IPS-20b (cell line): ENCODE results near the gene PSTPIP2.
"Not testable (repeated sequence)": the region's sequence is repeated elsewhere in the genome, so short reads cannot be mapped to it uniquely, and the experiment has no call there.

Experiments
- H3K27ac ChIP-seq: one replicate; pipeline ENCODE4 v1.5.1; 2013; ENCODE audit warnings: low read length
- H3K27me3 ChIP-seq: 2 replicates; pipeline ENCODE4 v1.6.1; 2013; ENCODE audit warnings: mild to moderate bottlenecking, low read length, inconsistent platforms; ENCODE audit not compliant: insufficient read depth
- H3K36me3 ChIP-seq: 2 replicates; pipeline ENCODE4 v1.6.1; 2013; ENCODE audit warnings: low read depth, mild to moderate bottlenecking, inconsistent platforms, low read length, moderate library complexity; ENCODE audit not compliant: insufficient read depth
- H3K4me1 ChIP-seq: 2 replicates; pipeline ENCODE4 v1.6.1; 2013; ENCODE audit warnings: mild to moderate bottlenecking, control low read depth, inconsistent platforms, low read length, moderate library complexity; ENCODE audit not compliant: insufficient read depth
- H3K4me3 ChIP-seq: 2 replicates; pipeline ENCODE4 v1.5.1; 2013; ENCODE audit warnings: mild to moderate bottlenecking, low read length, inconsistent platforms
- H3K9ac ChIP-seq: 2 replicates; pipeline ENCODE4 v1.6.1; 2013; ENCODE audit warnings: low read depth, mild to moderate bottlenecking, inconsistent platforms, low read length, moderate library complexity
- H3K9me3 ChIP-seq: 2 replicates; pipeline ENCODE4 v1.6.1; 2013; ENCODE audit warnings: mild to moderate bottlenecking, low read depth, low read length, inconsistent platforms; ENCODE audit not compliant: insufficient read depth

PSTPIP2 gene

GRCh38 chr18:45974088-45974536 is 97.9 kb downstream of the PSTPIP2 start:
- Histone ChIP-seq H3K4me1 (peaks cover 6% of the 10 kb centered on the region; the same call in 1 of the 2 replicates), H3K4me3 (no peak overlapping the region), H3K27me3 (peaks cover under 1% of the 10 kb centered on the region; the same call in 1 of the 2 replicates), H3K9me3 (no peaks in the 10 kb centered on the region), H3K27ac (no peak overlapping the region), H3K9ac (no peak overlapping the region), H3K36me3 (no peaks in the 10 kb centered on the region)

GRCh38 chr18:45967007-45967706 is 104.9 kb downstream of the PSTPIP2 start, which contains the start of gene EPG5:
EPG5 (minus strand) TSS chr18:45967329; CDS start chr18:45967239, 90 bp downstream.
- no peak within 1 kb of the TSS for H3K27ac ChIP-seq
- H3K9ac ChIP-seq = peak within 1 kb of the TSS; percentile 90
- H3K27me3 ChIP-seq = peaks cover 15% of the 10 kb centered on the region
- H3K4me3 ChIP-seq = peak within 1 kb of the TSS; percentile 87
- H3K4me1 ChIP-seq = no peaks in the 10 kb centered on the region
- no peaks in the 10 kb centered on the region for H3K9me3 ChIP-seq
- no peaks in the 10 kb centered on the region for H3K36me3 ChIP-seq

GRCh38 chr18:45964913-45965312 is 107.1 kb downstream of the PSTPIP2 start:
- not testable (repeated sequence) for H3K4me3 ChIP-seq, H3K27ac ChIP-seq, H3K4me1 ChIP-seq, H3K36me3 ChIP-seq, H3K9me3 ChIP-seq, H3K9ac ChIP-seq
- H3K27me3 ChIP-seq = peaks cover 15% of the 10 kb centered on the region

DNA sequence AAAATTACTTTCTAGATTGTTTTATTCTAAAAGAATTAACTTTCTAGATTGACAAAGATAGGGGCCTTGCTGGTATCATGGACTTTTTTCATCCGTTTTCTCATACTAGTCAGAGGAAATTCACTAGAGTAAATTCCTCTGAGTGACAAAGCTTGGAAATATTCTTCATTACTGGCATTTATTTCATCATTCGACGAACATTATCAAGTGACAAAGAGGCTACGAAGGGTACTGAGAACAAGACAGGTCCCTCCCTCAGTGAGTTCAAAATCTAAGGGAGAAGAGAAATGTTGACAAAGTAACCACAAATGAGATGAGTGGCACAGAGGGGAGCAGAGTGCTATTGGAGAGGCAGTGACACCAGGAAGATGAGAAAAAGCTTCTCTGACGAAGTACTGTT is 109.2 kb downstream of the PSTPIP2 start:
- Histone ChIP-seq H3K9ac (no peak overlapping the region), H3K9me3 (no peaks in the 10 kb centered on the region), H3K36me3 (no peaks in the 10 kb centered on the region), H3K4me3 (no peak overlapping the region), H3K4me1 (no peaks in the 10 kb centered on the region), H3K27ac (no peak overlapping the region), H3K27me3 (peaks cover 3% of the 10 kb centered on the region)

GRCh38 chr18:45962461-45962860 is 109.6 kb downstream of the PSTPIP2 start:
- Histone ChIP-seq H3K9me3 (no peaks in the 10 kb centered on the region), H3K9ac (no peak overlapping the region), H3K4me3 (no peak overlapping the region), H3K27ac (no peak overlapping the region), H3K27me3 (no peaks in the 10 kb centered on the region), H3K36me3 (no peaks in the 10 kb centered on the region), H3K4me1 (no peaks in the 10 kb centered on the region)

- not testable (repeated sequence) for H3K27me3 ChIP-seq, H3K4me3 ChIP-seq, H3K4me1 ChIP-seq, H3K9ac ChIP-seq, H3K9me3 ChIP-seq, H3K27ac ChIP-seq
- peaks cover 10% of the 10 kb centered on the region for H3K36me3 ChIP-seq
Observed at GRCh38 chr18:45959484-45959883, 112.6 kb downstream of the PSTPIP2 start.

GRCh38 chr18:45958730-45959129 is 113.3 kb downstream of the PSTPIP2 start:
- H3K9me3 ChIP-seq = no peaks in the 10 kb centered on the region
- H3K4me1 ChIP-seq = no peaks in the 10 kb centered on the region
- H3K4me3 ChIP-seq = no peak overlapping the region
- H3K36me3 ChIP-seq = peaks cover 18% of the 10 kb centered on the region
- no peak overlapping the region for H3K9ac ChIP-seq
- no peak overlapping the region for H3K27ac ChIP-seq
- H3K27me3 ChIP-seq = no peaks in the 10 kb centered on the region

GRCh38 chr18:45958027-45958426 is 114.0 kb downstream of the PSTPIP2 start:
- no peak overlapping the region for H3K9ac ChIP-seq
- H3K27ac ChIP-seq = no peak overlapping the region

GRCh38 chr18:45957100-45957499 is 115.0 kb downstream of the PSTPIP2 start:
- no peak overlapping the region for H3K4me3 ChIP-seq
- no peaks in the 10 kb centered on the region for H3K27me3 ChIP-seq
- H3K36me3 ChIP-seq = peaks cover 31% of the 10 kb centered on the region
- no peaks in the 10 kb centered on the region for H3K9me3 ChIP-seq
- H3K9ac ChIP-seq = no peak overlapping the region
- no peaks in the 10 kb centered on the region for H3K4me1 ChIP-seq
- no peak overlapping the region for H3K27ac ChIP-seq

More at GRCh38 chr18:45958027-45958426, 114.0 kb downstream of the PSTPIP2 start:
- peaks cover 25% of the 10 kb centered on the region for H3K36me3 ChIP-seq
- no peaks in the 10 kb centered on the region for H3K4me1 ChIP-seq
- no peaks in the 10 kb centered on the region for H3K9me3 ChIP-seq
- H3K4me3 ChIP-seq = no peak overlapping the region
- no peaks in the 10 kb centered on the region for H3K27me3 ChIP-seq

DNA sequence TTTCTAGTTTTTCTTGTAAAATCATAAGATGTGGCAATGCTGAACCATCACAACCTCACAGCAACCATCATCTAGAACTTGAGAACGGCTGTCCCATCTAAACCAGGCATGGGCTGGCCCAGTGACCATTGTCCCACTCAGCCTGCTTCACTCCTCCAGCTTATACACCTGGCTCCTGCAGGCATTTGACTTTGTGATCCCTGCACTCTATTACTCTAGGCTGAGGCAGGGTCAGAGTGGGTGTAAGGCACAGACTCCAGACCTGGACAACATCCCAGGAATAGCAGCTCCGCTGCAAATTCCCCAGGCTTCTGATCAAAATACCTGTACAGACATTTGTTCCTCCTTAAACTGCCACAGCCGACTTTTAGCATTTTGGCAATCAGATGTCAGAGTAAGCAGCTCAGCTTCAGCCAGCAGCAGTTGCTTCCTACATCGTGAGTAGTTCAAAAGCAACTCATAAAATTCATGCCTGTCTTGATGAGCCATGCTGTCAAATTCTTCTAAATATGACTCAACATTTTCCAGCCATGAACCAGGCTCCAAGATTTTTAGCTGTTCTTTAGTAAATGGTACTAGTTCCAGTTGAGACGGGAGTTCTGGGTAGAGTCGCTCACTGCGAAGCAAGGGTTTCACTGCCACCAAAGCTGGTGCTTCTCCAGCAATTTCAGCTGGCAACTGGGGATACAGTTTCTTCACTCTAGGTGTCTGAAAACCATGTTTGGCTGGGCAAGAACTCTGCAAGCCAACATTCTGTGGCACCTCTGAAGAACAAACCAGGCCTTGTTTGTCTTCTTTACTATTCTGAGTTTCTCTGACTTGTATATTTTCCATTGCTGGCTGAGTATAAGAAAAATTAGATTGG is 117.8 kb downstream of the PSTPIP2 start:
- Histone ChIP-seq H3K4me1 (no peaks in the 10 kb centered on the region), H3K36me3 (peaks cover 51% of the 10 kb centered on the region), H3K27ac (no peak overlapping the region)

GRCh38 chr18:45951016-45951714 is 120.9 kb downstream of the PSTPIP2 start:
- Histone ChIP-seq H3K9ac (no peak overlapping the region), H3K4me1 (no peaks in the 10 kb centered on the region), H3K9me3 (no peaks in the 10 kb centered on the region), H3K27ac (no peak overlapping the region), H3K36me3 (peaks cover 79% of the 10 kb centered on the region), H3K27me3 (no peaks in the 10 kb centered on the region), H3K4me3 (no peak overlapping the region)

More for the DNA sequence above, 117.8 kb downstream of the PSTPIP2 start:
- Histone ChIP-seq H3K9me3 (no peaks in the 10 kb centered on the region), H3K4me3 (no peak overlapping the region), H3K27me3 (no peaks in the 10 kb centered on the region), H3K9ac (no peak overlapping the region)
